ENCODE measurements around the gene FAM110A.

GRCh38 chr20:889932-890463, 56.5 kb downstream of the FAM110A start:
- TF ChIP-seq CTCF (IDR thresholded peaks at IDR 0.05) (no peak), EZH2 (IDR thresholded peaks at IDR 0.05; ENCODE audit: borderline replicate concordance, insufficient read depth, low read depth, low read length, poor library complexity, severe bottlenecking) (no peak)

Data from B cell (primary cell).